CD4-positive, alpha-beta T cell treated with Interleukin-15 for 1 hour (primary cell): Measurements from ENCODE around the gene B4GALT1.

Experiments
- DNase-seq: peaks from one replicate; pipeline ENCODE4 v3.0.0-alpha.2; 2020

B4GALT1 gene

DNA sequence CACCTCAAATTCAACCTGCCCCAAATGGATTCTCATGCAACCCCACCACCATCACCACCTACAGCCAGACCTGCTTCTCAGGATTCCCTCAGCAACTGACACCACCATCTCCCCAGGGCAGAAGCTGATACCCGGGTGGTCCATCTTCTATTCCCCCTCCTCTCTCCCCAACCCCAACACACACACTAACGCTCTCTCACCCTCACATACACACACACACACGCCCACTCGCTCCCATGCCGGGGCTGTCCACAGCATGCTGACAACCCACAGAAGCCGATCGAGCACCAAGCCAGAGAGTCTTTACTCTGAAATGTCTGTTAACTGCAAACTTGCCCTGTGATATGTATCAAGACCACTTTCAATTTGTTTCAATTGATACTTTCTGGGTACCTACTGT, 28.4 kb downstream of the B4GALT1 start:
- DNase-seq = no peak

DNA sequence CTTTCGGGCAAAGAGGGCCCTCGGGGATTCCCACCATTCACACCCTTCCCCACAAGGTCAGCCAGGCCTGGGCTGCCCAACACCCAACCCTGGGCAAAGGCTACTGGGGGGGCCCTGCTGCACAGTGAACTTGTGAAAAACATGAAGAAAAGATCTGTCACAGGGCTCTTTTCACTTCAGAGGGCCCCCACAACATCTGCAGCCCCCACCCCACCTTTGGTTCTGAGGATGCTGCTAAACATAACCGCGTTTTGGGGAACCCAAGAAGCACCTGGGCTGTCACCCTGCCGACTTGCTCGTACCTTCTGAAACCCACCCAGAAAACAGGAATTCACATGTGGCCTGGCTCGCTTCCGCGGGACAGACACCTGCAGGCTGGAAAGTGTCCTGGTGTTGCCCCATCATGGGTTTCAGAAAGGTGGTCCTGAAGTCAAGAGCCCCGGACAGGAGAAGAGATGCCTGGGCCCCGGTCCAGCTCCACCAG, 29.3 kb downstream of the B4GALT1 start:
- DNase-seq = no peak

DNA sequence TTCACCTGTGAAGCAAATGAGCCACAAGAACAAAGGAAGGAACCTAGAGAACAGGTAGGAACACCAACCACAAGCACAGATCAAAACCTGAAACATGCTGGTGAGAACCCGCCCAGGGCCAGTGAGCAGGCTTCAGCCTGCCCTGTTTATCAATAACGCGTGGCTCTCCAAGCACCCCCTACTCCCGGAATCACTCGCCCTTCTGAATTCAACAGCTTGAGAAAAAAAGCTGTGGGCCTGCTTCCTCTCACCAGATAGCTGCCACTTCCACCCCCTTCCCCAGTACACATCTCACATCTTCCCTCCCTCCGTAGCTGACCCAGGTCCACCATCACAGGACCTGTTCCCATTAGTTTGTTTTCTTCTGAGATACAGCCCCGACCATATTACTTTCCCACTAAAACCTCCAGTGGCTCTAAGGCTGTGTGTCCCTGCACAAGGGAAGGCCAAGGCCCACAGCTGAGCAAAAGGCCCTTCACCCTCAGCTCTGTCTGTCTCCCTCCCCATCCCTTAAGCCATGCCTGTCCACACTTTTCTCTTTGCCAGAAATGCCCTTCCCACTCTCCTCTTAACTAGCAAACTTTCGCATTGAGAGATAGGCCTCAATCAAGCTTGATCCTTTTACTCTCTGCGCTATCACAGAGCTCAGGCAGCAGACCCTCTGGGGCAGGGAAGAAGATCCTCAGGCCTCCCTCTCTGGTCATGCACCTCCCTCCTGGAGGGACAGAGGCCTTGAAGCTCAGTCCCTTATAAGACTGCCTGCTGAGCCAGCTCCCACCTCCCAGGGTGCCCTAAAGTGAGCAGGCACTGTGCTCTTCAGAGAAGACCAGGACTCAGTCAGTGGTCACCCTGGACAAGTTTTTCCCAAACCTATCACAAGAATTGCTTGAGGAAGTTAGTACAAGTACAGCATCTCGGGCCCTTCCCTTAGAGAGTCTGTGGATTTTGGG, 30.1 kb downstream of the B4GALT1 start:
- DNase-seq = no peak

DNA sequence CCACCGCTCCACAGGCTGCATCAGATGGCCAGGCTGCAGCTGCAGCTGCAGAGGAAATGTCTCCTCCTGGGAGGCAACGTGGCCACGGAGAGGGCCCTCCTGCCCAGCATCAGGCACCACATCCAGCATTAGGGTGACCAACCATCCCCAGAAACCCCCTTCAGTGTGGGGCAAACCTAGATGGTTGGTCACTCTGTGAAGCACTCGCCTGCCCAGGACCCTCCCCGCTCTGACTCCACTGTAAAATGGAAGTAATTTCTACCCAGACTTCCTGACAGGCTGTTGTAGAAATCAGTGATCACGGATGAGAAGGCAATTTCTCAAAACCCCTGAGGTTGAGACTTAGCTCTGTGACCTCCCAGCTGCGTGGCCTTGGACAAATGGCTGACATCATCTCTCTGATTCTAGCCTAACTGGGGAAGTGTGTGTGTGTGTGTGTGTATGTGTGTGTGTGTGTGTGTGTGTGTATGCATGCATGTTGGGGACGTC, 31.6 kb downstream of the B4GALT1 start:
- peak; percentile 34 for DNase-seq

GRCh38 chr9:33135031-33135461, 32.1 kb downstream of the B4GALT1 start:
- DNase-seq = no peak

- no peak for DNase-seq
Observed at GRCh38 chr9:33133186-33133585, 34.0 kb downstream of the B4GALT1 start.

GRCh38 chr9:33131790-33132772, 35.1 kb downstream of the B4GALT1 start:
- DNase-seq = no peak

- no peak for DNase-seq
Observed at GRCh38 chr9:33130961-33131789, 36.0 kb downstream of the B4GALT1 start.

- DNase-seq = no peak
Observed at GRCh38 chr9:33129886-33130881, 37.0 kb downstream of the B4GALT1 start.

- DNase-seq = no peak
Observed at GRCh38 chr9:33129251-33129885, 37.8 kb downstream of the B4GALT1 start.

- no peak for DNase-seq
Observed at GRCh38 chr9:33128570-33128969, 38.6 kb downstream of the B4GALT1 start.

DNA sequence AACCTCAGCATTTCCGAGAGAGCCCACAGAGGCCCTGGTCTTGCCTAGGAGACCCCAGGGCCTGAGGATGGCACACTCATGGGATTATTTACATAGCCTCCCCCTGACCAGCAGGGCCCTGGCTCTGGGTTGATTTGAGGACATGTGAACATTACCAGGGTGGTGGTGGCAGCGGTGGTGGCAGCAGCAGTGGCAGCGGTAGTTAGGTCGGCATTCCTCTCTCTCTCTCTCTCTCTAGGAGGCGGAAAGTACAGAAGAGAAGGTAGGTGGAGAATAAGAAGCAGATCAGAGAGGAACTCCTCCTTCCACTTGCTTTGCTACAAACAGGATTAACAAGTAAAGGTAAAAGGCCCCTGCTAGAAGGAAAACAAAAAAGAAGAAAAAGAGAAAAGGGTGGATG, 39.3 kb downstream of the B4GALT1 start:
- no peak for DNase-seq

GRCh38 chr9:33125871-33126823, 41.0 kb downstream of the B4GALT1 start:
- peak; percentile 65 for DNase-seq

- DNase-seq = no peak
Observed at GRCh38 chr9:33125461-33125860, 41.7 kb downstream of the B4GALT1 start.

DNA sequence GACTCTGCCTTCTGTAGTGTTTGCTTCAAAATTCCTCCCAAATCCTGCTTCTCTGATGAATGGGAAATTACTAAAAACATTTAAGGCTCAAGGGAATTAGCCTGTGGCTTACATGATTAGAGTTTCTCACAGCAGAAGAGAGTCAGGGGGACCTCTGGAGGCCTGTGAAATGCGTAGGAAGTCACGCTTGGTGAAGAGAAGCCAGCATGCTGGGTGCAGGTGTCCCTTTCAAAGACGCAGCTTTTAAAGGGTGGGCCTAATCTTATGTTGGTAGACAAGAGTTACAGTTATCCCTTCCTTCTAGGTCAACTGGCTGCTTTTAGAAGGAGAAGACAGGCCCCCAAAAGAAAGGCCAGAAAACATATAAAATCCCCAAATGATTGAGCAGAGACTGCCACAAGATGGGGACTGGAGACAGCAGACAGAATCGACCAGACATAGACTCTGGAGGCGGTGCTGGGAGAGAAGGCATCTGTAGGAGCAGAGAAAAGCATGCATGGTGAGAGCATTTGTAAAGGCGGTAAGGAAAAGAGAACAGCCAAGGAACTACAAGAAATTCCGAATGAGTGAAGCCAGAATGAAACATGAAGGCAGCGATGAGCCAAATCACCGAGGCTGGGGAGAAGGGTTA, 42.3 kb downstream of the B4GALT1 start:
- DNase-seq = peak; percentile 62

GRCh38 chr9:33124046-33124445, 43.1 kb downstream of the B4GALT1 start:
- no peak for DNase-seq

- no peak for DNase-seq
Observed at GRCh38 chr9:33123407-33124031, 43.6 kb downstream of the B4GALT1 start.

- no peak for DNase-seq
Observed at GRCh38 chr9:33120620-33121019, 46.5 kb downstream of the B4GALT1 start.
